HEK293 (cell line): ENCODE data around the gene HES1.
A peak's percentile ranks its signal among the peaks of the same experiment; 100 is the strongest.

Source experiments
- CTCF ChIA-PET: fragments of 350-600 bp; formaldehyde crosslinking; extraction: SDS; loops from one replicate; lab custom pipeline; 2021; ENCODE audit warnings: antibody characterized with exemption; lab: Yijun Ruan, JAX
- POLR2A ChIA-PET: fragments of 300-600 bp; formaldehyde crosslinking; extraction: SDS; loops from one replicate; lab custom pipeline; 2020; ENCODE audit warnings: antibody characterized with exemption, inconsistent platforms; lab: Yijun Ruan, JAX
- H3K27ac ChIP-seq: fragments of 200-500 bp; sonication (Bioruptor generic); 2 replicates; pipeline ENCODE4 v1.5.1; 2014; ENCODE audit warnings: low read depth, low read length, control low read depth, inconsistent platforms; ENCODE audit errors: extremely low read depth
- H3K36me3 ChIP-seq, 2 experiments: fragments of 200-500 bp in 1 of 2; sonication (Bioruptor generic) in 1 of 2; 1 replicate in 1 of 2; 2 replicates in 1 of 2; pipeline ENCODE4 v1.5.1; 2014 to 2017; ENCODE audit warnings: inconsistent platforms in 2 of 2, low read length in 2 of 2; ENCODE audit not compliant: control insufficient read depth in 2 of 2, insufficient read depth in 1 of 2
- H3K4me1 ChIP-seq: fragments of 200-500 bp; sonication (Bioruptor generic); 2 replicates; pipeline ENCODE4 v1.5.1; 2014; ENCODE audit warnings: mild to moderate bottlenecking, low read length, inconsistent platforms; ENCODE audit not compliant: control insufficient read depth, insufficient read depth
- H3K4me3 ChIP-seq: 2 replicates; pipeline ENCODE4 v1.5.1; 2011; ENCODE audit warnings: low read depth, mild to moderate bottlenecking, control low read depth, low read length, moderate library complexity
- H3K9me3 ChIP-seq: fragments of 200-500 bp; sonication (Bioruptor generic); 2 replicates; pipeline ENCODE4 v1.5.1; 2014; ENCODE audit warnings: low read depth, low read length, inconsistent platforms; ENCODE audit not compliant: control insufficient read depth, insufficient read depth
- AEBP2 ChIP-seq: fragments of 450-650 bp; formaldehyde crosslinking; IDR thresholded peaks from 2 replicates; pipeline ENCODE4 v1.5.1; 2016; ENCODE audit warnings: missing biosample characterization, missing genetic modification characterization, borderline replicate concordance
- FEZF1 ChIP-seq: fragments of 450-650 bp; formaldehyde crosslinking; IDR thresholded peaks from 2 replicates; pipeline ENCODE4 v1.5.1; 2016; ENCODE audit warnings: missing biosample characterization, missing genetic modification characterization
- SP7 ChIP-seq: fragments of 450-650 bp; formaldehyde crosslinking; IDR thresholded peaks from 2 replicates; pipeline ENCODE4 v1.5.1; 2016; ENCODE audit warnings: missing biosample characterization, missing genetic modification characterization
- ZFHX2 ChIP-seq: fragments of 450-650 bp; formaldehyde crosslinking; conservative IDR thresholded peaks from 2 replicates; pipeline ENCODE4 v1.5.1; 2016; ENCODE audit warnings: missing biosample characterization, missing genetic modification characterization
- ZIC2 ChIP-seq: fragments of 450-650 bp; formaldehyde crosslinking; IDR thresholded peaks from 2 replicates; pipeline ENCODE4 v1.5.1; 2016; ENCODE audit warnings: missing biosample characterization, missing genetic modification characterization
- ZNF18 ChIP-seq: fragments of 450-650 bp; formaldehyde crosslinking; IDR thresholded peaks from 2 replicates; pipeline ENCODE4 v1.5.1; 2016; ENCODE audit warnings: missing biosample characterization, missing genetic modification characterization
- ZNF248 ChIP-seq: fragments of 450-650 bp; formaldehyde crosslinking; IDR thresholded peaks from 2 replicates; pipeline ENCODE4 v1.5.1; 2017; ENCODE audit warnings: missing biosample characterization, missing genetic modification characterization
- ZNF394 ChIP-seq: fragments of 450-650 bp; formaldehyde crosslinking; IDR thresholded peaks from 2 replicates; pipeline ENCODE4 v1.5.1; 2016; ENCODE audit warnings: missing biosample characterization, missing genetic modification characterization, mild to moderate bottlenecking, moderate library complexity, borderline replicate concordance
- ZNF596 ChIP-seq: fragments of 450-650 bp; IDR thresholded peaks from 2 replicates; pipeline ENCODE4 v1.5.0; 2018; ENCODE audit warnings: missing biosample characterization, mild to moderate bottlenecking, missing genetic modification characterization, moderate library complexity
- ZNF600 ChIP-seq: fragments of 450-650 bp; formaldehyde crosslinking; IDR thresholded peaks from 2 replicates; pipeline ENCODE4 v1.5.1; 2016; ENCODE audit warnings: missing biosample characterization, missing genetic modification characterization
- ZNF660 ChIP-seq: fragments of 450-650 bp; IDR thresholded peaks from 2 replicates; pipeline ENCODE4 v1.5.1; 2018; ENCODE audit warnings: missing biosample characterization, mild to moderate bottlenecking, missing genetic modification characterization
- ZNF785 ChIP-seq: fragments of 450-650 bp; formaldehyde crosslinking; IDR thresholded peaks from 2 replicates; pipeline ENCODE4 v1.5.1; 2016; ENCODE audit warnings: missing biosample characterization, missing genetic modification characterization
- ZSCAN16 ChIP-seq: fragments of 450-650 bp; formaldehyde crosslinking; IDR thresholded peaks from 2 replicates; pipeline ENCODE4 v1.5.1; 2016; ENCODE audit warnings: missing biosample characterization, missing genetic modification characterization
- ZSCAN18 ChIP-seq: fragments of 450-650 bp; formaldehyde crosslinking; IDR thresholded peaks from 2 replicates; pipeline ENCODE4 v1.5.1; 2016; ENCODE audit warnings: missing biosample characterization, missing genetic modification characterization
- TF ChIP-seq, protein P1 (sequence below): fragments of 450-650 bp; formaldehyde crosslinking; IDR thresholded peaks from 2 replicates; pipeline ENCODE4 v1.5.1; 2016; ENCODE audit warnings: missing biosample characterization, missing genetic modification characterization
- TF ChIP-seq, protein P2 (sequence below): fragments of 450-650 bp; formaldehyde crosslinking; IDR thresholded peaks from 2 replicates; pipeline ENCODE4 v1.5.1; 2016; ENCODE audit warnings: missing biosample characterization, missing genetic modification characterization

The HES1 gene

DNA sequence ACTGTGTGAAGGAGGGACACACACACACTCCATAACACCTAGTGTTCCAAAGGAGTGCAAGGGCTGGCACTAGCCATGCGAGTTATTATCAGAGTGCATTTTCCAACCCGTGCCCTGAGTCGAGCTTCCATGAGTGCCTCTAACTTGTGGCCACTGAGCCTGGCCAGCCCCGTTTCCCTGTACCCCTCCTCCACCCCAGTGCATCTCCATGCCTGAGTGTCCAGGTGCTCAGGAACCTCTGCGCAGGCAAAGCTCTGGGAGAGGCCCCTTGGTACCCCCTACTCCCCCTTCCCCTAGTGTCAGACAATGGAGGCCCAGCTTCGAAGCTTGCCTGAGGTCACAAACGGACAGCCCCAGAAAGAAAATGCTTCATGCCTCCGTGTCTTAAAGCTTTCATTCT is 45.2 kb upstream of the HES1 start:
- H3K27ac ChIP-seq, result no peak overlapping the region
- CTCF ChIA-PET, result interaction anchor here (0.5 kb wide), 1 partner anchor 8 kb away, joined by 3 read pairs; no protein-coding TSS in a partner anchor
- H3K4me1 ChIP-seq, result no peaks in the 10 kb centered on the region

GRCh38 chr3:194091141-194091540 is 44.8 kb upstream of the HES1 start:
- ChIA-PET CTCF (interaction anchor here (0.5 kb wide), 1 partner anchor 9 kb away, joined by 3 read pairs; no protein-coding TSS in a partner anchor), POLR2A (no interaction called here)
- Histone ChIP-seq H3K4me1 (no peaks in the 10 kb centered on the region), H3K36me3 (no peaks in the 10 kb centered on the region), H3K4me3 (no peak overlapping the region), H3K27ac (no peak overlapping the region), H3K9me3 (no peaks in the 10 kb centered on the region)
- peak; percentile 24; the same call in 1 of the 2 replicates for TF ChIP-seq FEZF1 (tag by site-specific recombination)
- TF ChIP-seq, protein P1, sequence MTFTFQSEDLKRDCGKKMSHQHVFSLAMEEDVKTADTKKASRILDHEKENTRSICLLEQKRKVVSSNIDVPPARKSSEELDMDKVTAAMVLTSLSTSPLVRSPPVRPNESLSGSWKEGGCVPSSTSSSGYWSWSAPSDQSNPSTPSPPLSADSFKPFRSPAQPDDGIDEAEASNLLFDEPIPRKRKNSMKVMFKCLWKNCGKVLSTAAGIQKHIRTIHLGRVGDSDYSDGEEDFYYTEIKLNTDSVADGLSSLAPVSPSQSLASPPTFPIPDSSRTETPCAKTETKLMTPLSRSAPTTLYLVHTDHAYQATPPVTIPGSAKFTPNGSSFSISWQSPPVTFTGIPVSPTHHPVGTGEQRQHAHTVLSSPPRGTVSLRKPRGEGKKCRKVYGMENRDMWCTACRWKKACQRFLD, result no peak
- TF ChIP-seq ZNF660, result peak; percentile 94
- no peak for TF ChIP-seq ZNF394 (tag by site-specific recombination)
- TF ChIP-seq, protein P2, sequence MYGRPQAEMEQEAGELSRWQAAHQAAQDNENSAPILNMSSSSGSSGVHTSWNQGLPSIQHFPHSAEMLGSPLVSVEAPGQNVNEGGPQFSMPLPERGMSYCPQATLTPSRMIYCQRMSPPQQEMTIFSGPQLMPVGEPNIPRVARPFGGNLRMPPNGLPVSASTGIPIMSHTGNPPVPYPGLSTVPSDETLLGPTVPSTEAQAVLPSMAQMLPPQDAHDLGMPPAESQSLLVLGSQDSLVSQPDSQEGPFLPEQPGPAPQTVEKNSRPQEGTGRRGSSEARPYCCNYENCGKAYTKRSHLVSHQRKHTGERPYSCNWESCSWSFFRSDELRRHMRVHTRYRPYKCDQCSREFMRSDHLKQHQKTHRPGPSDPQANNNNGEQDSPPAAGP (tag by site-specific recombination), result peak; percentile 50; the same call in 1 of the 2 replicates
- TF ChIP-seq ZFHX2 (tag by site-specific recombination), result 0 out of 2 replicates have a peak, but pooled peaks have one; percentile 11
- TF ChIP-seq AEBP2 (tag by site-specific recombination), result no peak
- TF ChIP-seq ZSCAN16, result 0 out of 2 replicates have a peak, but pooled peaks have one; percentile 51
- peak; percentile 37; the same call in 1 of the 2 replicates for TF ChIP-seq SP7 (tag by site-specific recombination)
- no peak for TF ChIP-seq ZNF596 (tag by site-specific recombination)
- no peak for TF ChIP-seq ZNF248 (tag by site-specific recombination)
- TF ChIP-seq ZIC2 (tag by site-specific recombination), result peak; percentile 69
- peak; percentile 52; the same call in 1 of the 2 replicates for TF ChIP-seq ZNF600
- TF ChIP-seq ZNF18 (tag by site-specific recombination), result peak; percentile 64; the same call in 1 of the 2 replicates

More for the DNA sequence above, 45.2 kb upstream of the HES1 start:
- Histone ChIP-seq H3K36me3 (no peaks in the 10 kb centered on the region), H3K4me3 (no peak overlapping the region), H3K9me3 (no peaks in the 10 kb centered on the region)
- TF ChIP-seq ZSCAN18 (tag by site-specific recombination) (no peak), ZNF785 (tag by site-specific recombination) (no peak), ZNF596 (tag by site-specific recombination) (no peak)
- POLR2A ChIA-PET, result no interaction called here
